ENCODE data around the gene SYNGR1. TPM values are rescaled to one million over a fixed set of nuclear protein-coding genes. Genes with fewer than 3 reads are reported as not detected.

Gene SYNGR1
- total RNA-seq, 1 experiment from 2014 or later, result 47.7 TPM

- H3K9me3 ChIP-seq (ENCODE audit: low read length), result no peaks in the 10 kb centered on the region
Observed at GRCh38 chr22:39433476-39434242, 83.9 kb downstream of the SYNGR1 start.

GRCh38 chr22:39434243-39434653 is 84.5 kb downstream of the SYNGR1 start:
- no peak overlapping the region for H3K4me3 ChIP-seq (ENCODE audit: low read length)
- DNase-seq, result no peak
- H4K20me1 ChIP-seq (ENCODE audit: insufficient read depth, low read depth, low read length), result no peaks in the 10 kb centered on the region
- H3K4me1 ChIP-seq (ENCODE audit: low read length), result peaks cover 29% of the 10 kb centered on the region
- no peaks in the 10 kb centered on the region for H3K9me3 ChIP-seq (ENCODE audit: low read length)
- no peaks in the 10 kb centered on the region for H3K9me2 ChIP-seq (replicated peaks; ENCODE audit: insufficient read depth, low read length)
- no peak overlapping the region for H3K4me2 ChIP-seq (ENCODE audit: low read depth, low read length, poor library complexity, severe bottlenecking)
- H3K9ac ChIP-seq (ENCODE audit: low read length), result no peak overlapping the region
- no peak overlapping the region for H3K27ac ChIP-seq (ENCODE audit: low read length)
- no peak overlapping the region for H2AFZ ChIP-seq (ENCODE audit: low read length)
- no peaks in the 10 kb centered on the region for H3K27me3 ChIP-seq (ENCODE audit: low read length)
- H3K36me3 ChIP-seq (ENCODE audit: insufficient read depth, low read length), result no peaks in the 10 kb centered on the region
- H3K79me2 ChIP-seq (ENCODE audit: low read length), result no peaks in the 10 kb centered on the region

More at GRCh38 chr22:39433476-39434242, 83.9 kb downstream of the SYNGR1 start:
- H2AFZ ChIP-seq (ENCODE audit: low read length), result no peak overlapping the region
- H3K36me3 ChIP-seq (ENCODE audit: insufficient read depth, low read length), result no peaks in the 10 kb centered on the region
- no peaks in the 10 kb centered on the region for H4K20me1 ChIP-seq (ENCODE audit: insufficient read depth, low read depth, low read length)
- no peaks in the 10 kb centered on the region for H3K27me3 ChIP-seq (ENCODE audit: low read length)
- no peaks in the 10 kb centered on the region for H3K9me2 ChIP-seq (replicated peaks; ENCODE audit: insufficient read depth, low read length)
- peaks cover 25% of the 10 kb centered on the region for H3K4me1 ChIP-seq (ENCODE audit: low read length)
- no peak overlapping the region for H3K9ac ChIP-seq (ENCODE audit: low read length)
- H3K4me2 ChIP-seq (ENCODE audit: low read depth, low read length, poor library complexity, severe bottlenecking), result no peak overlapping the region
- no peak overlapping the region for H3K27ac ChIP-seq (ENCODE audit: low read length)
- no peak overlapping the region for H3K4me3 ChIP-seq (ENCODE audit: low read length)
- no peaks in the 10 kb centered on the region for H3K79me2 ChIP-seq (ENCODE audit: low read length)
- no peak for DNase-seq

- Histone ChIP-seq H3K79me2 (ENCODE audit: low read length) (no peaks in the 10 kb centered on the region), H3K9me3 (ENCODE audit: low read length) (no peaks in the 10 kb centered on the region), H3K9ac (ENCODE audit: low read length) (no peak overlapping the region), H3K4me3 (ENCODE audit: low read length) (no peak overlapping the region), H4K20me1 (ENCODE audit: insufficient read depth, low read depth, low read length) (no peaks in the 10 kb centered on the region), H3K9me2 (replicated peaks; ENCODE audit: insufficient read depth, low read length) (no peaks in the 10 kb centered on the region), H3K4me1 (ENCODE audit: low read length) (peaks cover 33% of the 10 kb centered on the region), H3K27ac (ENCODE audit: low read length) (no peak overlapping the region), H2AFZ (ENCODE audit: low read length) (no peak overlapping the region), H3K4me2 (ENCODE audit: low read depth, low read length, poor library complexity, severe bottlenecking) (no peak overlapping the region), H3K36me3 (ENCODE audit: insufficient read depth, low read length) (no peaks in the 10 kb centered on the region), H3K27me3 (ENCODE audit: low read length) (no peaks in the 10 kb centered on the region)
- no peak for DNase-seq
Observed at GRCh38 chr22:39434721-39435120, 84.9 kb downstream of the SYNGR1 start.

Small RNAs within 50 kb of the gene (small RNA-seq; reads per million reads assigned to genes)
- gene SNORD43 (not detected), gene SNORD83A (3,922 reads per million, percentile 100 among the genes with 10 or more reads in this experiment), gene SNORD83B (not detected)

Other genes with a start within 250 kb of the SYNGR1 start
- 1.7 and 3.5 TPM in 2 replicates for gene CBX7, start 197.3 kb upstream of the SYNGR1 start, total RNA-seq (2014; rRNA removed; shearing (Covaris generic); ENCODE audit: low replicate concordance)
- gene PDGFB, start 105.0 kb upstream of the SYNGR1 start, total RNA-seq (2014; rRNA removed; shearing (Covaris generic); ENCODE audit: low replicate concordance), result 0.43 and 2.9 TPM in 2 replicates
- gene RPL3, start 30.4 kb upstream of the SYNGR1 start, total RNA-seq (2014; rRNA removed; shearing (Covaris generic); ENCODE audit: low replicate concordance), result 1,770 and 3,552 TPM in 2 replicates
- 11.0 and 15.9 TPM in 2 replicates for gene TAB1, start 49.8 kb downstream of the SYNGR1 start, total RNA-seq (2014; rRNA removed; shearing (Covaris generic); ENCODE audit: low replicate concordance)
- gene MGAT3, start 107.0 kb downstream of the SYNGR1 start, total RNA-seq (2014; rRNA removed; shearing (Covaris generic); ENCODE audit: low replicate concordance), result 34.8 and 52.7 TPM in 2 replicates
- 23.2 and 25.0 TPM in 2 replicates for gene MIEF1, start 152.3 kb downstream of the SYNGR1 start, total RNA-seq (2014; rRNA removed; shearing (Covaris generic); ENCODE audit: low replicate concordance)
- gene ATF4, start 170.6 kb downstream of the SYNGR1 start, total RNA-seq (2014; rRNA removed; shearing (Covaris generic); ENCODE audit: low replicate concordance), result 543 and 666 TPM in 2 replicates
- 91.1 and 198 TPM in 2 replicates for gene RPS19BP1, start 182.8 kb downstream of the SYNGR1 start, total RNA-seq (2014; rRNA removed; shearing (Covaris generic); ENCODE audit: low replicate concordance)
- gene CACNA1I, start 220.8 kb downstream of the SYNGR1 start, total RNA-seq (2014; rRNA removed; shearing (Covaris generic); ENCODE audit: low replicate concordance), result not detected in 2 replicates